ENCODE measurements around the gene VAV3. TPM values are rescaled to one million over a fixed set of nuclear protein-coding genes. Genes with fewer than 3 reads are reported as not detected.

The VAV3 gene
- total RNA-seq, 1 experiment from 2014 or later, result not detected

GRCh38 chr1:107920561-107920960 is 44.4 kb downstream of the VAV3 start (continued):
- TF ChIP-seq CTCF (IDR thresholded peaks at IDR 0.05 in 2 of 3, conservative IDR thresholded peaks at IDR 0.05 in 1 of 3; ENCODE audit: borderline replicate concordance in 1 of 3, insufficient read depth in 1 of 3, low read depth in 2 of 3, low read length in 2 of 3) (no peak), EZH2phosphoT487 (IDR thresholded peaks at IDR 0.05; ENCODE audit: borderline replicate concordance) (no peak), SP1 (IDR thresholded peaks at IDR 0.05; ENCODE audit: low read depth) (no peak)

- Histone ChIP-seq H3K27me3 (ENCODE audit: insufficient read depth, low read length) (0 out of 2 replicates have a peak, but pooled peaks cover 9% of the 10 kb centered on the region), H3K9me2 (ENCODE audit: insufficient read depth) (no peaks in the 10 kb centered on the region), H3K4me2 (ENCODE audit: low read length) (no peak overlapping the region), H3K9ac (ENCODE audit: low read length) (no peak overlapping the region), H3K79me2 (ENCODE audit: insufficient read depth, low read length) (no peaks in the 10 kb centered on the region), H3K27ac (ENCODE audit: low read depth, low read length) (no peak overlapping the region), H2AFZ (ENCODE audit: low read depth, low read length, poor library complexity, severe bottlenecking) (no peak overlapping the region), H3K9me3 (ENCODE audit: control insufficient read depth in 1 of 2, insufficient read depth in 1 of 2, low read depth in 1 of 2, low read length in 2 of 2) (no peaks in the 10 kb centered on the region), H3K4me3 (replicated peaks in 1 of 2; ENCODE audit: low read depth in 1 of 2, low read length in 2 of 2) (no peak overlapping the region), H3K36me3 (ENCODE audit: control insufficient read depth in 1 of 2, insufficient read depth in 2 of 2, low read length in 2 of 2) (no peaks in the 10 kb centered on the region), H3K4me1 (ENCODE audit: control insufficient read depth in 1 of 2, insufficient read depth in 2 of 2, low read length in 2 of 2) (no peaks in the 10 kb centered on the region), H4K20me1 (ENCODE audit: insufficient read depth) (no peaks in the 10 kb centered on the region)
- CTCF ChIA-PET, result no interaction called here
- intact Hi-C loops (cut with micrococcal nuclease), result no loop called here
- no peak for DNase-seq (ENCODE audit: low read depth, low spot score)
- BruUV-seq (replicated peaks), result no TSS peak
- no peak for TF ChIP-seq EZH2 (IDR thresholded peaks at IDR 0.05)
- no peak for TF ChIP-seq RAD21 (IDR thresholded peaks at IDR 0.05; ENCODE audit: low read depth)
- no peak for TF ChIP-seq EZH2phosphoT487 (IDR thresholded peaks at IDR 0.05; ENCODE audit: borderline replicate concordance)
- TF ChIP-seq SP1 (IDR thresholded peaks at IDR 0.05; ENCODE audit: low read depth), result no peak
- no peak for TF ChIP-seq ZFX (IDR thresholded peaks at IDR 0.05)
- no peak for TF ChIP-seq JUND (IDR thresholded peaks at IDR 0.05)
- TF ChIP-seq ATF3 (IDR thresholded peaks at IDR 0.05), result no peak
- TF ChIP-seq FOSL1 (IDR thresholded peaks at IDR 0.05; ENCODE audit: low read depth), result no peak
- POLR2A ChIA-PET, result no interaction called here
- RAD21 ChIA-PET (ENCODE audit: low non-redundant PET in 1 of 2, low total read pairs in 2 of 2, uncharacterized antibody in 2 of 2, unreplicated experiment in 2 of 2), result no interaction called here
- no peak for ATAC-seq
These were observed 45.0 kb downstream of the VAV3 start for GRCh38 chr1:107919953-107920352.
